Mammary epithelial cell (primary cell): ENCODE data around the gene ZNF91.

ENCODE experiments used
- CTCF ChIP-seq, 2 donors: IDR thresholded peaks in 1 of 2; conservative IDR thresholded peaks in 1 of 2; 2 replicates each; pipeline ENCODE4 v1.5.1; 2011 to 2012; ENCODE audit warnings: inconsistent platforms in 2 of 2, low read length in 2 of 2, mild to moderate bottlenecking in 2 of 2, control low read depth in 1 of 2, low read depth in 1 of 2; ENCODE audit not compliant: insufficient read depth in 1 of 2; ENCODE audit errors: extremely low read depth in 1 of 2
- EZH2 ChIP-seq: IDR thresholded peaks from 2 replicates; pipeline ENCODE4 v1.6.1; 2012; ENCODE audit warnings: low read length, inconsistent platforms, borderline replicate concordance

DNA sequence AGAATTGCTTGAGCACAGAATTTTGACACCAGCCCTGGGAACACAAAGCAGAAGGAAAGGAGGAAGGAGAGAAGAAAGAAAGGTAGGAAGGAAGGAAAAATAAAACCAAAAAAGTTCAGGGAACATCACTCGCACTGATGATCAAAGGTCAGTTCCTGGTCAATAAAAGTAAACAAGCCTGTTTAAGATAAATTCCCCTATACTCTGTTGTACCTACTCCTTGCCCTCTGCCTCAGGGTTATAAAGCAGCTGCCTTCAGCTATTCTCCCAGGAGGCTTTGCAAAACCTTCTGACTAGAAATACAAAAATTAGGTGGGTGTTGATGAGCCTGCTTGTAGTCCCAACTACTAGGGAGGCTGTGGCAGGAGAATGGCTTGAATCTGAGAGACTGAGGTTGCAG is 14.9 kb upstream of the ZNF91 start:
- no peak for TF ChIP-seq CTCF (conservative IDR thresholded peaks at IDR 0.05 in 1 of 2, IDR thresholded peaks at IDR 0.05 in 1 of 2; ENCODE audit: extremely low read depth in 1 of 2, insufficient read depth in 1 of 2, low read depth in 1 of 2, low read length in 2 of 2)
- TF ChIP-seq EZH2: no peak
